HG02970 (cell line): Measurements from ENCODE around the gene HPS5.
"Not testable (repeated sequence)": the region's sequence is repeated elsewhere in the genome, so short reads cannot be mapped to it uniquely, and the experiment has no call there.

Experiments
- ATAC-seq: cut with Tn5 transposase; IDR thresholded peaks from one replicate; pipeline ENCODE4 v1.9.1; 2021; ENCODE audit warnings: mild to moderate bottlenecking, moderate library complexity, moderate number of reproducible peaks; ENCODE audit not compliant: unreplicated experiment, low FRiP score

HPS5 gene

DNA sequence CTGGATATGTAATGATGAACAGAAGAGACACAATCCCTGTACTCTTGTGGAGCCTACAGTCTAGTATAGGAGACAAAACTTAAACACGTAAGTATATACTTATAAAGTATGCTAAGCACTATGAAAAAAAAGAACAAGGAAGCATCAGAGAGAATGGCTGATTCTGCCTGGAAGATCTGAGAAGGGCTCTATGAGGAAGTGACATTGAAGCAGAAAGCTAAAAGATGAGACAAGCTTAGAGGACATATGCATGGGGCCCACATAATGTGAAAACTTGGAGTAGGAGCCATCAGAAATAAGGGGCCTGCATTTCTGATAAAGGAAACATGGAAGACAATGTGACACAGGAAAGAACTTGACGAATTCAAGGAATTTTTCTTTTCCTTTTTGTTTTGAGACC lies 39.3 kb downstream of the HPS5 start:
- ATAC-seq, result no peak

DNA sequence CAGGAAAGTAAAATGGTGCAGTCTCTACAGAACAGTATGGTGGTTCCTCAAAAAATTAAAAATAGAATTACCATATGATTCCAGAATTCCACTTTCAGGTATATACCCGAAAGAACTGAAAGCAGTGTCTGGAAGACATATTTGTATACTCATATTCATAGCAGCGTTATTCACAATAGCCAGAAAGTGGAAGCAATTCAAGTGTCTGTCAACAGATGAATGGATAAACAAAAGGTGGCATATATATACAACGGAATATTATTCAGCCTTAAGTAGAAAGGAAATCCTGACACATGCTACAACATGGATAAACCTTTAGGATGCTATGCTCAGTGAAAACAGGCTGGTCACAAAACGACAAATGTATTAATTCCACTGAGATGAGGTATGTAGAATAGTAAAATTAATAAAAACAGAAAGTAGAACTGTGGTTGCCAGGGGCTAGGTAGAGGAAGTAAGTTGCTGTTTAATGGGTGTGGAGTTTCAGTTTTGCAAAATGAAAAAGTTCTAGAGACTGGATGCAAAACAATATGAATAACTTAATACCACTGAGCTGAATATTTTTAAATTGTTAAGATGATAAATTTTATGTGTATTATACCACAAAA lies 41.4 kb downstream of the HPS5 start:
- peak; percentile 60 for ATAC-seq

DNA sequence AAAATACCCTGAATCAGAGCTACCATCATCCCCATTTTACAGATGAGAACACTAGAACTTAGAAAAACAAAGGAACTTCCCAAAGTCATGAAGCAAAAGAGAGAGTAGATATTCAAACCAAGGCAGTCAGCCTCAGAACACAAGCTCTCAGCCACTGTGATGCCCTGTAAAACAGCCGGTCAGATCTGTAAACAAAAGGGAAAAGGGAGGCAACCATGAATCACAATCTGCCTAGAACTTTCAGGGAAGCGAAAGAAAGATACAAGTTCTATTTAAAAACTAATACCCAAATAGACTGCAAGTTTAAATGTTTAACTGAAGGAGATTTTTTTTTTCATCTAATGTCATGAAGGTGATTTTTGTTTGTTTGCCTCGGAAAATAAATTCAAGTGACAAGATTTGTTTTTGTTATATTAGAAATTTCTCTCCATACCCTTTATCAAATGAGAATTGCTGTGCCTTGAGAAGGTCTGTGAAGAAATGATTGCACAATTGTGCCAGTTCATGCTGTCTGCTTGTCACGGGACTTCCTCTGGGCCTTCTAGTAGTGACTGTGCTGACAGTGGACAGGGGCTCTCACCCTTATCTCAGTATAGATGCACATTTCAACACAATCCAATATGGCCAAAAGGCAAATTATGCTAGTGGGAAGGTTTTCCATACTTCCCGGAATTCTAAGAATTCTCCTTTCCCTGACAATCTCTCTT lies 44.2 kb downstream of the HPS5 start:
- no peak for ATAC-seq

DNA sequence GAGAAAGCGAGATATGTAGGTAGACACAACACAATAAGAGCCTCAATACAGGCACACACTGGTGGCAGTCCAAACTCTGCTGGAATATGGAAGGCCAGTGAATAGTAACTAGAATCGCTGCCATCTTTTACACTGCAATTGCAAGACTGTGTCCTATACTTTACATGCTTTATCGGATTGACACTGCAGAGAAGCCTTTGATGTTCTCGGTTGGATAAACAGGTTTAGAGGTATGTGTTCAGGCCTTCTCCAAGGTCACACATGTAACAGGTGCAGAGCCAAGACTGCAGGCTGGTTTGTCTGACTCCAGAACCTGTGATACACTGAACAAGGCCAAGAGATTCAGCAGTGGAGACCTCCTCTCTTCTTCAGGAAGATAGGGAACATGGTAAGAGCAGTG lies 50.7 kb downstream of the HPS5 start:
- ATAC-seq, result no peak

DNA sequence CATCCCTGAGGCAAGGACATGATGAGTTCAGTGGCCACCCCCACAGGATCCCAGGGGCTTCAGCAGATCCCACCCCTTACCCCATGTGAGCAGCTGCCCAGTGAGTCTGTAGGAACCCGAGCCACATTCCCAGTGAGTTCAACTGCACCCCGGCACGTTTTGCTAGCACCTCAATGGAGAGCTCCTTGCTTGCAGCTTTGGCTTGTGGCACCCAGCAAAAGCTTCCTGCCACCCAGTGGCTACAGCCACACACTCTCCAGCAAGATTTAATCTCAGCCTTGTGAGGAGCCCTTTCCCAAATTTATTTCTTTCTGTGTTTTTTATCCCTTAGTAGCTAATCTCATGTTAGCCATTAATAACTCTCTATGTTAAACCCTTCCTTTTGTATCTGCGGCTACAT lies 51.8 kb downstream of the HPS5 start:
- ATAC-seq, result no peak

- not testable (repeated sequence) for ATAC-seq
Observed at GRCh38 chr11:18269252-18269651, 52.7 kb downstream of the HPS5 start.

DNA sequence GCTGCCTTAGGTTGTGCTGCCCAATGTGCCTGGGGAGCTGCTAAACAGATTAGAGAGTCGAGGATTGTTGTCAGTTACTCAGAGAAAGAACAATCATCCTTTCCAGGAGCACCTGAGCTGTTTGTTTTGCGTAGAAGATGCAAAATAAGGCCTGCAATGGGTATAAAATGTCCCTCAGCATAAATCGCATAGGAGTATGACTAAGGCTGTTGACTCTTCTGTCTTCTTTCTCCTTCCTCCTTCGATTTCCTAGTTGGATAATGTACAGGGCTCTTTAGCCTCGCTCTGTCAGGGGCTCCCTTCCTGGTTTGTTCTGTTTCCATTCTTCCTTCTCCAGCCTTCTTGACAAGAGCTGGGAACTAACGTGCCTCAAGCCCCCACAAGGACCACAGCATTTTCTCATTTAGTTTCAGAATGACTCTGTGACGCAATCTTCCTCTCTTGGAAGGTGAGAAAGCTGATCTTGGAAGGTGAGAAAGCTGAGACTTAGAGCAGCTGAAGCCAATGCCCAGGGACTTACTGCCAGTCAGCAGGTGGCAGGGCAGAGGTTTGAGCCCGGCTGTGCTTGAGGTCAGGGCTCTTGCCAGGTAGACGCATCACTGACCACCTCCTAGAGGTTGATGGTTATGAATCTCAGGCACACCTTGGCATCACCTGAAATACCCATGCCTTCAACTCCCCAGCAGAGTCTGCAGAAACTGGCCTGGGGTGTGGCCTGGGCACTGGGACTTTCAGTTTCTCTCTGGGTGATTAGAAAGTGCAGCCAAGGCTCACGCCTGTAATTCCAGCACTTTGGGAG lies 54.4 kb downstream of the HPS5 start:
- not testable (repeated sequence) for ATAC-seq

- ATAC-seq, result no peak
Observed at GRCh38 chr11:18265949-18266348, 56.0 kb downstream of the HPS5 start, which contains the start of gene SAA1. TSS of gene SAA1 (plus strand) at chr11:18266264. CDS start at chr11:18266888, 624 bp downstream.

GRCh38 chr11:18264677-18265555 lies 57.0 kb downstream of the HPS5 start:
- ATAC-seq, result no peak

GRCh38 chr11:18264035-18264434 lies 57.9 kb downstream of the HPS5 start:
- ATAC-seq, result no peak

DNA sequence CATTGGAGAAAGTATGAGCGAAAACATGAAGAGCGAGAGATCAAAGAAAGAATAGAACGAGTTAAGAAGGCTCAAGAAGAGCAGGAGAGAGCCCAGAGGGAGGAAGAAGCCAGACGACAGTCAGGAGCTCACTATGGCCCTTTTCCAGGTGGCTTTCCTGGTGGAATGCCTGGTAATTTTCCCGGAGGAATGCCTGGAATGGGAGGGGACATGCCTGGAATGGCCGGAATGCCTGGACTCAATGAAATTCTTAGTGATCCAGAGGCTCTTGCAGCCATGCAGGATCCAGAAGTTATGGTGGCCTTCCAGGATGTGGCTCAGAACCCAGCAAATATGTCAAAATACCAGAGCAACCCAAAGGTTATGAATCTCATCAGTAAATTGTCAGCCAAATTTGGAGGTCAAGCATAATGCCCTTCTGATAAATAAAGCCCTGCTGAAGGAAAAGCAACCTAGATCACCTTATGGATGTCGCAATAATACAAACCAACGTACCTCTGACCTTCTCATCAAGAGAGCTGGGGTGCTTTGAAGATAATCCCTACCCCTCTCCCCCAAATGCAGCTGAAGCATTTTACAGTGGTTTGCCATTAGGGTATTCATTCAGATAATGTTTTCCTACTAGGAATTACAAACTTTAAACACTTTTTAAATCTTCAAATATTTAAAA lies 59.1 kb downstream of the HPS5 start:
- not testable (repeated sequence) for ATAC-seq

DNA sequence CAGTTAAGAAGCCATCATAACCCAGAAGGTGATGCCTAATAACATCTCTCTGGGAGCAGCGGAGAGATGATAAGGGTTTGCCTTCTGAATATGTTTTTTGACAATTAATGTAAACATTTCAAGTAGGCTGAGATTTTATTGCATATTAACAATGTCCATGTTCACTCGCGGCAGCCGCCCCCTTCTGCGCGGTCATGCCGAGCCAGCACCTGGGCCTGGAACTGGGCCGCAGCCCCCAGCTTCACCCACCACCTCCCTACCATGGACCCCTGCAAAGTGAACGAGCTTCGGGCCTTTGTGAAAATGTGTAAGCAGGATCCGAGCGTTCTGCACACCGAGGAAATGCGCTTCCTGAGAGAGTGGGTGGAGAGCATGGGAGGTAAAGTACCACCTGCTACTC lies 60.2 kb downstream of the HPS5 start:
- no peak for ATAC-seq

DNA sequence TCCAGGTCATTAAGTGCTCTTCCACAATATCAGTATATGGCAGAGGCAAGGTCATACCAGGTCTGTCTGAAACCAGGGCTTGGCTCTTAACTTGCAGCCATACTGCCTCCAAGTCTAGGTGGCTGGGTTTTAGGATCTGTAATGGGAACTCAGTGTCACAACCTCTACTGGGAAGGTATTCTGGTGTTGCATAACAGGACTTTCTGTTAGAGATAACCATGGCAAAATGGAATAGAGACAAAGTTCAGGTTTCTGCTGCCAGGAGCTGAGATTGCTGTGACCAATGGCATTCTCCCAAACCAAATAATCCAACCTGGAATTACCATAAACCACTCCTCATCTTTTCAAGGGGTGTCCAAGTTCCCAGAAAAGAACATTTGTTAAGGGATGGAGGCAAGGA lies 62.7 kb downstream of the HPS5 start:
- no peak for ATAC-seq

GRCh38 chr11:18254781-18255361 lies 67.1 kb downstream of the HPS5 start:
- ATAC-seq, result no peak

- ATAC-seq, result no peak
Observed at GRCh38 chr11:18253778-18254338, 68.1 kb downstream of the HPS5 start.

DNA sequence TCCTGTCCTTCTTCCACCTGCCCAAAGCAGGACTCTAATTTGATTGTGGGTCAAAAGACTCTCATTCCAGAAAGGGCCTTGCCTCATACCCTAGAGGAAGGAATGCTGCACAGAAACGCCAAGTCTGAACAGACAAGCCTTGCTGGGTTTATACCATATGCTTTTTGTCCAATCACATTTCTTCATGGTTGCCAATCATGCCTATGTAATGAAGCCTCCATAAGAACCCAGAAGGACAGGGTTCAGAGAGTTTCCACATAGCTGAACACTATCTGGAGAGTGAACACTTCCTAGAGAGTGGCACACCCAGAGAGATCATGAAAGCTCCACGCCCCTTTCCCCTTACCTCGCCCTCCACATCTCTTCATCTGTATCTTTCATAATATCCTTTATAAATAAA lies 68.7 kb downstream of the HPS5 start:
- no peak for ATAC-seq

DNA sequence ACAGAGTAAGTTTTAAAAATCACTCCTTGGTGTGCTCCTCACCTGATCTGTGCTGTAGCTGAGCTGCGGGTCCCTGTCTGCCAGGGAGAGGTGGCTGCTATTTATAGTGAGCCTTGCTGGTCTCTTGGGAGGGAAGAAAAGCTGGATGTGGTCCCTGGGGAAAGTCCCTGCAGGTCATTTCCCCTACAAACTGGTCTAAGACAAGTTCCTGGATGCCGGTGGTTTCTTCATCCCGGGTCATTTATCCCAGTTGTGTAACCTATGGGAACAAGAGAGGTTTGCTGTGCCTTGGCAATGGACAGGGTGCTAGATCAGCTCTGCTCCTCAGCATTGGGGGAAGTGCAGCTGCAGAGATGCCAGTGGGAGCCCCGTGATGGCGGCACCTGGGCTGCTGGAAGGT lies 73.4 kb downstream of the HPS5 start, which contains the start of gene SAA2:
SAA2 (minus strand) TSS at position 108 of the 400 bp plus-strand sequence. CDS start 657 bp downstream, outside the sequence.
- ATAC-seq, result no peak

- not testable (repeated sequence) for ATAC-seq
Observed at GRCh38 chr11:18247191-18247581, 74.8 kb downstream of the HPS5 start.
